ENCODE measurements around the gene TTC29. TPM values are rescaled to one million over a fixed set of nuclear protein-coding genes. Genes with fewer than 3 reads are reported as not detected.
"Not testable (repeated sequence)": the region's sequence is repeated elsewhere in the genome, so short reads cannot be mapped to it uniquely, and the experiment has no call there.

The TTC29 gene
- total and polyA plus RNA-seq, 2 experiments from 2014 or later = 0.52 to 0.60 TPM

GRCh38 chr4:146833530-146833929 lies 112.1 kb downstream of the TTC29 start (continued):
- TF ChIP-seq ZNF462 (CRISPR knock-in tag; IDR thresholded peaks at IDR 0.05) = no peak
- no peak for TF ChIP-seq JUNB (IDR thresholded peaks at IDR 0.05; ENCODE audit: unreplicated experiment)
- TF ChIP-seq ZNF331 (CRISPR knock-in tag; IDR thresholded peaks at IDR 0.05; ENCODE audit: low read depth) = no peak
- no peak for TF ChIP-seq POLR2AphosphoS5 (IDR thresholded peaks at IDR 0.05; ENCODE audit: low read depth)
- no peak for TF ChIP-seq ZNF114 (CRISPR knock-in tag; IDR thresholded peaks at IDR 0.05)
- TF ChIP-seq CTCF (conservative IDR thresholded peaks at IDR 0.05; ENCODE audit: low read depth in 2 of 2) = no peak

DNA sequence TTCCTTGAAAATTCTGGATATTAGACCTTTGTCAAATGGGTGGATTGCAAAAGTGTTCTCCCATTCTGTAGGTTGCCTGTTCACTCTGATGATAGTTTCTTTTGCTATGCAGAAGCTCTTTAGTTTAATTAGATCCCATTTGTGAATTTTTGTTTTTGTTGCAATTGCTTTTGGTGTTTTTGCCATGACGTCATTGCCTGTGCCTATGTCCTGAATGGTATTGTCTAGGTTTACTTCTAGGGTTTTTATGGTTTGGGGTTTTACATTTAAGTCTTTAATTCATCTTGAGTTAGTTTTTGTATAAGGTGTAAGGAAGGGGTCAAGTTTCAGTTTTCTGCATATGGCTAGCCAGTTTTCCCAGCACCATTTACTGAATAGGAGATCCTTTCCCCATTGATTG lies 122.7 kb downstream of the TTC29 start:
- H3F3A ChIP-seq (replicated peaks; ENCODE audit: low read depth); H3K4me1 ChIP-seq (ENCODE audit: insufficient read depth); H3K4me3 Mint-ChIP-seq; H3K4me1 Mint-ChIP-seq; H3K36me3 ChIP-seq (ENCODE audit: insufficient read depth); H3K79me2 ChIP-seq (replicated peaks; ENCODE audit: insufficient read depth); H3K27me3 Mint-ChIP-seq (ENCODE audit: insufficient read depth, low read depth, poor library complexity); ATAC-seq; H3K27ac ChIP-seq (ENCODE audit: low read depth); H2AFZ ChIP-seq; DNase-seq (ENCODE audit: low spot score); H3K36me3 Mint-ChIP-seq (ENCODE audit: low read depth); H3K4me3 ChIP-seq; H3K27me3 ChIP-seq (ENCODE audit: insufficient read depth); H3K9me2 ChIP-seq (ENCODE audit: insufficient read depth); H3K27ac Mint-ChIP-seq; H3K9me3 Mint-ChIP-seq; H4K20me1 ChIP-seq (replicated peaks; ENCODE audit: insufficient read depth); H3K4me2 ChIP-seq: not testable (repeated sequence)

All from GM23338 (cell line).